ENCODE measurements around the gene LCE2B. TPM values are rescaled to one million over a fixed set of nuclear protein-coding genes. Genes with fewer than 3 reads are reported as not detected.

Gene LCE2B
- total and polyA plus RNA-seq, 4 donors: not detected

- no peaks in the 10 kb centered on the region for H3K36me3 ChIP-seq (ENCODE audit: control insufficient read depth in 4 of 4, insufficient read depth in 4 of 4, low read length in 4 of 4)
- H3K9ac ChIP-seq (ENCODE audit: insufficient read depth in 1 of 2, low read length in 2 of 2): no peak within 1 kb of the TSS
- DNase-seq (no peak), ATAC-seq (ENCODE audit: insufficient read depth, low FRiP score) (no peak)
- peaks cover 0 to 3% (median 0%) of the 10 kb centered on the region in 4 donors for H3K9me3 ChIP-seq (ENCODE audit: control insufficient read depth in 4 of 4, insufficient read depth in 3 of 4, low read length in 3 of 4)
- no peaks in the 10 kb centered on the region for H3K27me3 ChIP-seq (ENCODE audit: control insufficient read depth in 3 of 3, insufficient read depth in 3 of 3, low read length in 2 of 3)
- no peak for TF ChIP-seq CTCF (IDR thresholded peaks at IDR 0.05; ENCODE audit: control extremely low read depth, extremely low read depth)
- no peaks in the 10 kb centered on the region for H3K4me1 ChIP-seq (ENCODE audit: control insufficient read depth in 5 of 5, insufficient read depth in 5 of 5, low read length in 5 of 5)
- 81 to 85% methylated on average over 2 of the region's 2 CpGs for WGBS, 2 donors
- H3K27ac ChIP-seq (ENCODE audit: low read depth in 1 of 2, low read length in 1 of 2): no peak within 1 kb of the TSS
- no peak within 1 kb of the TSS for H3K4me3 ChIP-seq
Measured at GRCh38 chr1:152707860-152708259, 21.9 kb downstream of the LCE2B start, which contains the start of gene LCE4A. Gene LCE4A, plus strand, starts transcription at chr1:152708160. Its CDS starts 916 bp downstream, at chr1:152709076.

DNA sequence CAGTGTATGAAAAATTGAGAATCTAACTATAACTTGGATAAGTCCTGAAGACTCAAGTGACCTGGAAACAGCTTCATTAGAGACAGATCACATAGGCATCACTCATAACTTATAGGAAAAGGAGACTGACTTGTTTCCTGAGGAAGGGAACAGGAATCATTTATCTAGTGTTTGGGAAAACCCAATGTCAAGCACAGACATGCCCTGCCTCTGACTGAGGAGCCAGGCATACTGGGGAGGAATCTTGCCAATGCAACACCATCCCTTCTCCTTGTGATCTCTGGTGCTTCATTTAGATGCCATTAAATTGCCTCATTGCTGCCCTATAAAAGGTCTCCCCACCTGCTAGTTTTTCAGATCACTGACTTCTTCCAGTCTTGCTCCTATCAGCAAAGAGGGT lies 32.3 kb downstream of the LCE2B start:
- Histone ChIP-seq H3K4me3 (no peak overlapping the region), H3K9ac (ENCODE audit: insufficient read depth in 1 of 2, low read length in 2 of 2) (no peak overlapping the region), H3K36me3 (ENCODE audit: control insufficient read depth in 4 of 4, insufficient read depth in 4 of 4, low read length in 4 of 4) (no peaks in the 10 kb centered on the region), H3K27me3 (ENCODE audit: control insufficient read depth in 3 of 3, insufficient read depth in 3 of 3, low read length in 2 of 3) (no peaks in the 10 kb centered on the region), H3K4me1 (ENCODE audit: control insufficient read depth in 5 of 5, insufficient read depth in 5 of 5, low read length in 5 of 5) (peaks cover 0 to 4% (median 0%) of the 10 kb centered on the region in 5 donors), H3K27ac (ENCODE audit: low read depth in 1 of 2, low read length in 1 of 2) (no peak overlapping the region), H3K9me3 (ENCODE audit: control insufficient read depth in 4 of 4, insufficient read depth in 3 of 4, low read length in 3 of 4) (peaks cover 0 to 7% (median 4%) of the 10 kb centered on the region in 4 donors)
- TF ChIP-seq CTCF (IDR thresholded peaks at IDR 0.05; ENCODE audit: control extremely low read depth, extremely low read depth): no peak
- ATAC-seq (ENCODE audit: insufficient read depth, low FRiP score) (no peak), DNase-seq (no peak)

DNA sequence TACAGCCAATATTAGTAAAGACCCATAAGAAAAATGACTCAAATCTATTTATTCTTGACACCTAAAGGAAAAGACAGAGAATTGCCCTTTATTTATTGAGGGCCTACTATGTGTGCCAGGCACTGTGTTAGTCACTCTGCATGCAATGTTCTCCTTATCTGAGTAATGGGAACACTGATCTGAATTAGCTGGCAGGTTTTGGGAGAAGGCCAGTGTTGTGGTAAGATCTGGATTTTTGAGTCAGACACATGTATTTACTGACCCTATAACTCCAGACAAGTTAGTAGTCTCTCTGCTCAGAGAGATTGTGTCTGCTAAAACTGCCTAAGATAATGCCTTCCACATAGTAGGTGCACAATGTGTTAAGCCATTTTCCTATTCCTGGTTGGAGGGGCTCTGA lies 39.3 kb downstream of the LCE2B start:
- TF ChIP-seq CTCF (IDR thresholded peaks at IDR 0.05; ENCODE audit: control extremely low read depth, extremely low read depth): no peak
- Histone ChIP-seq H3K9ac (ENCODE audit: insufficient read depth in 1 of 2, low read length in 2 of 2) (no peak overlapping the region), H3K4me3 (no peak overlapping the region), H3K4me1 (ENCODE audit: control insufficient read depth in 5 of 5, insufficient read depth in 5 of 5, low read length in 5 of 5) (no peaks in the 10 kb centered on the region), H3K9me3 (ENCODE audit: control insufficient read depth in 4 of 4, insufficient read depth in 3 of 4, low read length in 3 of 4) (peaks cover 0 to 1% (median 0%) of the 10 kb centered on the region in 4 donors), H3K27ac (ENCODE audit: low read depth in 1 of 2, low read length in 1 of 2) (no peak overlapping the region), H3K36me3 (ENCODE audit: control insufficient read depth in 4 of 4, insufficient read depth in 4 of 4, low read length in 4 of 4) (no peaks in the 10 kb centered on the region), H3K27me3 (ENCODE audit: control insufficient read depth in 3 of 3, insufficient read depth in 3 of 3, low read length in 2 of 3) (no peaks in the 10 kb centered on the region)
- DNase-seq (no peak), ATAC-seq (ENCODE audit: insufficient read depth, low FRiP score) (no peak)

GRCh38 chr1:152728986-152729385 lies 43.1 kb downstream of the LCE2B start:
- Histone ChIP-seq H3K27me3 (ENCODE audit: control insufficient read depth in 3 of 3, insufficient read depth in 3 of 3, low read length in 2 of 3) (no peaks in the 10 kb centered on the region), H3K36me3 (ENCODE audit: control insufficient read depth in 4 of 4, insufficient read depth in 4 of 4, low read length in 4 of 4) (no peaks in the 10 kb centered on the region), H3K9me3 (ENCODE audit: control insufficient read depth in 4 of 4, insufficient read depth in 3 of 4, low read length in 3 of 4) (no peaks in the 10 kb centered on the region), H3K4me1 (ENCODE audit: control insufficient read depth in 5 of 5, insufficient read depth in 5 of 5, low read length in 5 of 5) (no peaks in the 10 kb centered on the region), H3K9ac (ENCODE audit: insufficient read depth in 1 of 2, low read length in 2 of 2) (no peak overlapping the region), H3K27ac (ENCODE audit: low read depth in 1 of 2, low read length in 1 of 2) (no peak overlapping the region), H3K4me3 (no peak overlapping the region)
- ATAC-seq (ENCODE audit: insufficient read depth, low FRiP score) (no peak), DNase-seq (no peak)
- no peak for TF ChIP-seq CTCF (IDR thresholded peaks at IDR 0.05; ENCODE audit: control extremely low read depth, extremely low read depth)
- WGBS, 2 donors: 80 to 87% methylated on average over 1 of the region's 1 CpG

Measured in lung (tissue), 12 donors.